Cardiac atrium fibroblast (primary cell): ENCODE results near the gene MNS1. TPM values are rescaled to one million over a fixed set of nuclear protein-coding genes. Genes with fewer than 3 reads are reported as not detected.

Source experiments
- total RNA-seq: library from RNA; depleted of rRNA; stranded (reverse); fragments of >200 nt; gene quantifications from 2 replicates; pipeline ENCODE4 v1.2.3, GENCODE V29; 2015

MNS1 gene
- 0.72 and 2.8 TPM in 2 replicates for total RNA-seq

GRCh38 chr15:56464893-56465520 lies at the start of gene MNS1:
Gene MNS1, minus strand, starts transcription at chr15:56465137. Its CDS starts 165 bp downstream, at chr15:56464972.

Other genes with a start within 250 kb of the MNS1 start
- 3.1 and 7.5 TPM in 2 replicates for gene RFX7, start 221.3 kb downstream of the MNS1 start, total RNA-seq
- gene TEX9, start 99.7 kb downstream of the MNS1 start, total RNA-seq, result 0.16 and 2.0 TPM in 2 replicates